ENCODE measurements around the gene FGF13.

Gene FGF13

GRCh38 chrX:138651494-138651893, 60.0 kb downstream of the FGF13 start:
- DNase-seq, result peak; percentile 12

GRCh38 chrX:138648568-138648967, 62.9 kb downstream of the FGF13 start:
- DNase-seq, result no peak

GRCh38 chrX:138638996-138639395, 72.5 kb downstream of the FGF13 start:
- DNase-seq, result no peak
